Measurements from ENCODE around the gene SLC15A3.

DNA sequence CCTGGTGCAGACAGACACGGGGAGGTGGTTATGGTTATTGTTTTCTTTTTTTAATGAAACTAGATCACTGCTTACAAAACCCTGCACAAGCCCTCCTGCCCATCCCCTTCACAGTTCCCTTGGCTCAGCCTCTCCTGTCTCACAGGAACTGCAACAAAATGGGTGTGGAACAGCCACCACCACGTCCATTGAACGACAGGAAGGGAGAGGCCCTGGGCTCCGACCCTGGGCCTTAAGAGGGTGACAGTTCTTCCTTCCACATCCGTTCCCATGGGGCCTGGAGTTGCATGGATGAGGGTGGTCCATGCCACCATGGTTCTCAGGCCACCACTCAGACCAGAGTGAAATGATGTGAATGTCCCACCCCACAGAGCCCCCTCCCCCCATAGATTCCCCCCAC is 61.3 kb downstream of the SLC15A3 start:
- TF ChIP-seq, protein P1, sequence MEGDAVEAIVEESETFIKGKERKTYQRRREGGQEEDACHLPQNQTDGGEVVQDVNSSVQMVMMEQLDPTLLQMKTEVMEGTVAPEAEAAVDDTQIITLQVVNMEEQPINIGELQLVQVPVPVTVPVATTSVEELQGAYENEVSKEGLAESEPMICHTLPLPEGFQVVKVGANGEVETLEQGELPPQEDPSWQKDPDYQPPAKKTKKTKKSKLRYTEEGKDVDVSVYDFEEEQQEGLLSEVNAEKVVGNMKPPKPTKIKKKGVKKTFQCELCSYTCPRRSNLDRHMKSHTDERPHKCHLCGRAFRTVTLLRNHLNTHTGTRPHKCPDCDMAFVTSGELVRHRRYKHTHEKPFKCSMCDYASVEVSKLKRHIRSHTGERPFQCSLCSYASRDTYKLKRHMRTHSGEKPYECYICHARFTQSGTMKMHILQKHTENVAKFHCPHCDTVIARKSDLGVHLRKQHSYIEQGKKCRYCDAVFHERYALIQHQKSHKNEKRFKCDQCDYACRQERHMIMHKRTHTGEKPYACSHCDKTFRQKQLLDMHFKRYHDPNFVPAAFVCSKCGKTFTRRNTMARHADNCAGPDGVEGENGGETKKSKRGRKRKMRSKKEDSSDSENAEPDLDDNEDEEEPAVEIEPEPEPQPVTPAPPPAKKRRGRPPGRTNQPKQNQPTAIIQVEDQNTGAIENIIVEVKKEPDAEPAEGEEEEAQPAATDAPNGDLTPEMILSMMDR (IDR thresholded peaks at IDR 0.05): no peak
- TF ChIP-seq POLR2A (IDR thresholded peaks at IDR 0.05): no peak
